Common myeloid progenitor, CD34-positive (primary cell): ENCODE data around the gene ARPP21.

Source experiments
- CTCF ChIA-PET: fragments of 350-600 bp; sonication (Branson Sonifier 250); formaldehyde crosslinking; loops from one replicate; lab custom pipeline; 2021; ENCODE audit warnings: antibody characterized with exemption; lab: Charles Lee
- POLR2A ChIA-PET: fragments of 350-600 bp; sonication (Branson Sonifier 250); formaldehyde crosslinking; loops from one replicate; lab custom pipeline; 2021; ENCODE audit warnings: antibody characterized with exemption; lab: Charles Lee
- DNase-seq, 3 donors: peaks; one replicate each; pipeline versions ENCODE4 v3.0.0 to v3.0.0-alpha.2; 2013
- H3K27ac ChIP-seq, 2 experiments: 1 replicate in 1 of 2; 2 replicates in 1 of 2; pipeline ENCODE4 v1.7.0; 2013; ENCODE audit warnings: inconsistent platforms in 2 of 2, low read length in 2 of 2, mild to moderate bottlenecking in 2 of 2, low read depth in 1 of 2, moderate library complexity in 1 of 2; ENCODE audit not compliant: severe bottlenecking in 2 of 2, insufficient read depth in 1 of 2, poor library complexity in 1 of 2
- H3K27me3 ChIP-seq, 5 experiments: replicated peaks in 2 of 5; 1 replicate in 3 of 5; 2 replicates in 2 of 5; pipeline versions ENCODE4 v1.6.1 to v1.7.0; 2013; ENCODE audit warnings: low read length in 4 of 5, mild to moderate bottlenecking in 2 of 5, moderate library complexity in 2 of 5, inconsistent platforms in 1 of 5; ENCODE audit not compliant: insufficient read depth in 5 of 5, control insufficient read depth in 4 of 5
- H3K36me3 ChIP-seq, 4 experiments: 1 replicate in 2 of 4; 2 replicates in 2 of 4; pipeline versions ENCODE4 v1.6.1 to v1.7.0; 2013; ENCODE audit warnings: low read length in 3 of 4, control low read depth in 1 of 4, mild to moderate bottlenecking in 1 of 4; ENCODE audit not compliant: control insufficient read depth in 4 of 4, insufficient read depth in 4 of 4
- H3K4me1 ChIP-seq, 4 experiments: 1 replicate in 3 of 4; 2 replicates in 1 of 4; pipeline versions ENCODE4 v1.6.1 to v1.7.1; 2013; ENCODE audit warnings: low read length in 3 of 4, mild to moderate bottlenecking in 3 of 4, control low read depth in 1 of 4, inconsistent platforms in 1 of 4, moderate library complexity in 1 of 4; ENCODE audit not compliant: control insufficient read depth in 4 of 4, insufficient read depth in 4 of 4; ENCODE audit errors: control extremely low read depth in 1 of 4
- H3K4me3 ChIP-seq, 7 experiments: 1 replicate in 4 of 7; 2 replicates in 3 of 7; pipeline versions ENCODE4 v1.5.1 to v1.7.0; 2013; ENCODE audit warnings: mild to moderate bottlenecking in 7 of 7, low read length in 6 of 7, moderate library complexity in 6 of 7, inconsistent platforms in 2 of 7, low read depth in 2 of 7, control low read depth in 1 of 7; ENCODE audit not compliant: insufficient read depth in 4 of 7, control insufficient read depth in 1 of 7; ENCODE audit errors: extremely low read depth in 1 of 7
- H3K9me3 ChIP-seq, 5 experiments: 1 replicate in 4 of 5; 2 replicates in 1 of 5; pipeline versions ENCODE4 v1.6.1 to v1.7.1; 2013; ENCODE audit warnings: low read length in 4 of 5, mild to moderate bottlenecking in 2 of 5, inconsistent platforms in 1 of 5, low read depth in 1 of 5, moderate library complexity in 1 of 5; ENCODE audit not compliant: control insufficient read depth in 4 of 5, insufficient read depth in 2 of 5; ENCODE audit errors: control extremely low read depth in 1 of 5
- WGBS: methylation state at CpG from one replicate; pipeline ENCODE4 v1.1.5; 2013; ENCODE audit not compliant: insufficient coverage; 5-methylcytosine and 5-hydroxymethylcytosine counted together

Gene ARPP21

GRCh38 chr3:35748144-35748543 is 108.8 kb downstream of the ARPP21 start:
- ChIA-PET CTCF (no interaction called here), POLR2A (no interaction called here)
- Histone ChIP-seq H3K4me1 (peaks cover 0 to 7% (median 0%) of the 10 kb centered on the region in 4 experiments), H3K27ac (no peak overlapping the region), H3K9me3 (no peaks in the 10 kb centered on the region), H3K27me3 (peaks cover 0 to 5% (median 0%) of the 10 kb centered on the region in 5 experiments), H3K4me3 (no peak overlapping the region), H3K36me3 (no peaks in the 10 kb centered on the region)
- DNase-seq: no peak

DNA sequence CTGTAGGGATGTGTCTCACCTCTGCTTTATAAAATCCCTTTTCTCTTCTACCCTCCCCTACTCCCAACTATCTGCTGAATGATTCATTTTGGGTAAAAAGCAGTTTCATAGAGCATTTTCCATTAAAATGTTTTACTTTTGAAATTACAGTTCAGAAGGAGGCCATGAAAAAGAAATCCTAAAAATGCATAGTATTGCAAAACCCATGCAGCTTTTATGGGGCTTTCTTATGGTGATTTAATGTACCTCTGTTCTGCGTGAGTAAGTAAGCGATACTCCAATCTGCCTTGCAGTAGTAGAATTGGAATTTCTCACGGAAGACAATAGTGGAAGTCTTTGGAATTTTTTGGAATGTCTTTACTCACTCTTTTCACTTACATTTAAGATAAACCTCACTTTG is 111.9 kb downstream of the ARPP21 start:
- POLR2A ChIA-PET: no interaction called here
- WGBS: no CpG with 5 or more reads among the region's 3 CpGs

DNA sequence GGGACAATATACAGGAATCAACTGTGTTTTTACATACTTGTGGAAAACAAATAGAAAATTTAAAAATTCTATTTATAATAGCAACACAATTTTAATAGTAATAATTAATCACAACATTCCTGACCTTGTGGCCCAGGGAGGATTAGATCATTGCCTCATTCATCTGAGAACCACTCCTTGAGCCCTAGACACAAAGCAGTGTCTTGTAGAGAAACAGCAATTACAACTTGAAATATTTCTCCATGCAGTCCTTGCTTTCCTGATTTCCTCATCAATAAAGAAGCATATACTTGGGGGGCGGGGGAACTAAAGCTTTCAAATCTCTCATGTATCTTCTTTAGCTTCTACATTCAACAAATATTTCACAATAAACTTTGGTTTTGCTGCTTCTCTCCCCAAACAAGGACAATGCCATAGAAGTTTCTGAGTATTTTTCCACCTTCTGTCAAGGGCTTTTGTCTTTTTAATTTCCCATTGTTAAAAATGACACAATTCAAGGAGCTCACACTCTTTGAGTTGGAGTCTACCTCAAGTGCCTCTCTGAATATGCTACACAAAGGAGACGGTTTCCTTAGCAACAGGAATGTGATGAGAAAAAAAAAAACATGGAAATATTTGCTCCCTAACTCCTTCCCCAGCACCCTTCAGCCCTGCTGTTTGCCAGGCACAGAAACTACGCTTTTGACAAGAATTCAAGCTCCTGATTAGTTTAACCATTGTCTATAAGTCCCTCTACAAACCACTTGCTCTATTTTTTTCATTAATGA is 118.8 kb downstream of the ARPP21 start:
- DNase-seq: no peak
- H3K27me3 ChIP-seq: peaks cover 0 to 4% (median 0%) of the 10 kb centered on the region in 5 experiments
- no peak overlapping the region for H3K27ac ChIP-seq
- H3K36me3 ChIP-seq: no peaks in the 10 kb centered on the region
- WGBS: 96% methylated on average over 2 of the region's 3 CpGs
- no peaks in the 10 kb centered on the region for H3K4me1 ChIP-seq
- no peak overlapping the region for H3K4me3 ChIP-seq
- ChIA-PET CTCF (no interaction called here), POLR2A (no interaction called here)
- H3K9me3 ChIP-seq: no peaks in the 10 kb centered on the region

More for the DNA sequence above, 111.9 kb downstream of the ARPP21 start:
- H3K36me3 ChIP-seq: no peaks in the 10 kb centered on the region
- H3K4me3 ChIP-seq: no peak overlapping the region
- H3K9me3 ChIP-seq: no peaks in the 10 kb centered on the region
- H3K27me3 ChIP-seq: peaks cover 0 to 4% (median 0%) of the 10 kb centered on the region in 5 experiments
- no peak for DNase-seq
- H3K4me1 ChIP-seq: no peaks in the 10 kb centered on the region
- no peak overlapping the region for H3K27ac ChIP-seq
- CTCF ChIA-PET: no interaction called here

GRCh38 chr3:35760146-35760545 is 120.8 kb downstream of the ARPP21 start:
- POLR2A ChIA-PET: no interaction called here
- Histone ChIP-seq H3K4me1 (no peaks in the 10 kb centered on the region), H3K36me3 (no peaks in the 10 kb centered on the region), H3K27ac (no peak overlapping the region), H3K4me3 (no peak overlapping the region), H3K27me3 (peaks cover 0 to 4% (median 0%) of the 10 kb centered on the region in 5 experiments), H3K9me3 (no peaks in the 10 kb centered on the region)
- 45% methylated on average over 1 of the region's 4 CpGs for whole genome bisulfite sequencing
- DNase-seq: no peak
- CTCF ChIA-PET: no interaction called here

DNA sequence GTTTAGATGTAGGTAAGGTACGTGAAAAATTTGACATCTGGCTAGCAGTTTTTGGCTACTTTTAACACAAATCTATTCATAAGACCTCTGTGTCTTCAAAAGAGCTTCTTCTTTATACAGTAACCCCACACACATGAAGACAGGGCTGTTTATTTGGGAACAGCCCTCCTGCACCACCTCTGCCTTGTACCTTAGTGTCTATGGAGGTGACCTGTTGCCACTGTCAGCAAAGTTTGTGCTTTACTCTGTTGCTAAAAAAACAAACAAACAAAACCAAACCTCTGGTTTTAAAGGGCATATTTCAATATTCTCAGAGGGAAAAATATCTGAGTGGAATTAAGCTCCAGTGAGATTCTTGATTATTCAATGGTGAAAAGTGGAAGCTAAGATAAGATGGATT is 122.0 kb downstream of the ARPP21 start:
- CTCF ChIA-PET: no interaction called here
- WGBS: no CpG with 5 or more reads among the region's 1 CpG
- Histone ChIP-seq H3K4me3 (no peak overlapping the region), H3K36me3 (no peaks in the 10 kb centered on the region), H3K27ac (no peak overlapping the region), H3K4me1 (no peaks in the 10 kb centered on the region), H3K9me3 (no peaks in the 10 kb centered on the region), H3K27me3 (no peaks in the 10 kb centered on the region)
- DNase-seq: no peak
- POLR2A ChIA-PET: no interaction called here

DNA sequence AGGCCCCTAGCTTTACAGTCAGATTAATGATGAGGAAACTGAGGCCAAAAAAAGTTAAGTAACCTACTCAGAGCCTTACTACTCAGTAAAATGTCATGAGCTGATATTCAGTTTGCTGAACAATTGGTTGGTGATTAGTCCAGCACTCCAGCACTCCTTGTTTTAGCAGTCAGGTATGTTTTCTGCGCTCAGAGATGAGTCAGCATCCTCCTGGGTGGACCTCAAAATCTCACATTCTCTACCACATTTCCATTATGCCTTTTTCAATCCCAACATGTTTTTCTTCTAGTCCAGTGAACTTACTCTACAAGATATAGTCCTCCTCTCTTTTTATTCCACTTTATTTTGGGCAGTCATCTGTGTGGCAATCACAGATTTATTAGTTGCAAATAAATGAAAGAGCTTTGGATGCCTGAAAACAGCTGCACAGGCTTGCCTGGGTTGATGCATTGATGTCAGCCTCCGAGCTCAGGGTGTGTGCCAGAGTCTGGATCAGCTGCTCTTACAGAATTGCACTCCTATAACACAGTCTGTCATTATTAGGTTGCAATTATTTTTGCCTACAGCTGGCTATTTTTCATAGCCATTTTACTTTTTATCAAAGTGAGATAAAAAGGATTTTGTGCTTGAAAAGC is 133.2 kb downstream of the ARPP21 start:
- Histone ChIP-seq H3K9me3 (no peaks in the 10 kb centered on the region), H3K4me1 (no peaks in the 10 kb centered on the region), H3K36me3 (no peaks in the 10 kb centered on the region), H3K4me3 (no peak overlapping the region), H3K27me3 (peaks cover 0 to 7% (median 0%) of the 10 kb centered on the region in 5 experiments), H3K27ac (no peak overlapping the region)
- 100% methylated on average over 1 of the region's 2 CpGs for WGBS
- ChIA-PET POLR2A (no interaction called here), CTCF (no interaction called here)
- no peak for DNase-seq

DNA sequence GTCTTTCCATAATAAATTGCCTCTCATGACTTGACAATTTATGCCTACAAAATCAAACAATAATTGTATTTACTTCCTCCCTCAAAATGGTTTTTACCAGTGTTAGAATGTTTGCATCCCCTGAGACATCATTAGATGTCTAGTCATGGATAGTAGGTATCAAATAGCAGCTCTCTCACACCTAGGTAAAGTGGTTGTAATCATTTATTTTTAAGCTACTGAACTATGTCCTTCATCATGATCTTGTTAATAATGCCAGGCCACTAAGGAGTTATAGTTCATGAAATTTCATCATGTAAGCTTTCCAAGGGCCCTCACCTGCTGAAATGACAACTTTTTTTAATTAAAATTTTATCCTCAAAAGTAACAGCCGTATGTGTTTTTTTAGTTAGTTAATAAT is 134.1 kb downstream of the ARPP21 start:
- Histone ChIP-seq H3K4me3 (no peak overlapping the region), H3K9me3 (no peaks in the 10 kb centered on the region), H3K27ac (no peak overlapping the region), H3K27me3 (peaks cover 0 to 7% (median 0%) of the 10 kb centered on the region in 5 experiments), H3K36me3 (no peaks in the 10 kb centered on the region), H3K4me1 (no peaks in the 10 kb centered on the region)
- WGBS: no CpG with 5 or more reads among the region's 1 CpG
- CTCF ChIA-PET: no interaction called here
- DNase-seq: no peak
- POLR2A ChIA-PET: no interaction called here
